EH (cell line): ENCODE data around the gene SHROOM1.

Experiments
- DNase-seq: peaks from one replicate; pipeline ENCODE4 v3.0.0-alpha.2; 2015; ENCODE audit warnings: low read depth

The SHROOM1 gene

GRCh38 chr5:132776938-132777208 is 53.6 kb downstream of the SHROOM1 start:
- no peak for DNase-seq

- DNase-seq, result peak; percentile 71
Observed at GRCh38 chr5:132776131-132776937, 54.1 kb downstream of the SHROOM1 start.

- peak; percentile 23 for DNase-seq
Observed at GRCh38 chr5:132775476-132775961, 54.9 kb downstream of the SHROOM1 start.

- DNase-seq, result no peak
Observed at GRCh38 chr5:132774896-132775295, 55.6 kb downstream of the SHROOM1 start.

GRCh38 chr5:132774406-132774805 is 56.0 kb downstream of the SHROOM1 start:
- no peak for DNase-seq

GRCh38 chr5:132773601-132774355 is 56.7 kb downstream of the SHROOM1 start:
- no peak for DNase-seq

- DNase-seq, result no peak
Observed at GRCh38 chr5:132773114-132773513, 57.3 kb downstream of the SHROOM1 start.

GRCh38 chr5:132772291-132773070 is 58.0 kb downstream of the SHROOM1 start:
- DNase-seq, result peak; percentile 74
